Measurements from ENCODE around the gene TLE1.

Gene TLE1

GRCh38 chr9:81686614-81687520 lies 2.5 kb downstream of the TLE1 start:
- peak; percentile 35 for DNase-seq

GRCh38 chr9:81685763-81686613 lies 3.4 kb downstream of the TLE1 start:
- no peak for DNase-seq

GRCh38 chr9:81684635-81685034 lies 4.7 kb downstream of the TLE1 start:
- DNase-seq, result no peak

GRCh38 chr9:81683704-81684103 lies 5.6 kb downstream of the TLE1 start:
- no peak for DNase-seq

GRCh38 chr9:81683238-81683637 lies 6.1 kb downstream of the TLE1 start:
- DNase-seq, result no peak

GRCh38 chr9:81682797-81683196 lies 6.5 kb downstream of the TLE1 start:
- DNase-seq, result no peak

- no peak for DNase-seq
Observed at GRCh38 chr9:81682177-81682576, 7.2 kb downstream of the TLE1 start.

GRCh38 chr9:81680506-81680905 lies 8.8 kb downstream of the TLE1 start:
- DNase-seq, result no peak

GRCh38 chr9:81680006-81680405 lies 9.3 kb downstream of the TLE1 start:
- DNase-seq, result no peak

- DNase-seq, result no peak
Observed at GRCh38 chr9:81678088-81678487, 11.3 kb downstream of the TLE1 start.

- no peak for DNase-seq
Observed at GRCh38 chr9:81676395-81676794, 13.0 kb downstream of the TLE1 start.

GRCh38 chr9:81673310-81673709 lies 16.0 kb downstream of the TLE1 start:
- DNase-seq, result no peak

GRCh38 chr9:81671880-81672280 lies 17.5 kb downstream of the TLE1 start:
- DNase-seq, result no peak

- no peak for DNase-seq
Observed at GRCh38 chr9:81669866-81670265, 19.5 kb downstream of the TLE1 start.

- no peak for DNase-seq
Observed at GRCh38 chr9:81669041-81669651, 20.2 kb downstream of the TLE1 start.

GRCh38 chr9:81666123-81666522 lies 23.2 kb downstream of the TLE1 start:
- no peak for DNase-seq

- no peak for DNase-seq
Observed at GRCh38 chr9:81665322-81665871, 23.9 kb downstream of the TLE1 start.

- no peak for DNase-seq
Observed at GRCh38 chr9:81664638-81665222, 24.6 kb downstream of the TLE1 start.

- DNase-seq, result no peak
Observed at GRCh38 chr9:81661339-81661738, 28.0 kb downstream of the TLE1 start.

GRCh38 chr9:81656871-81657337 lies 32.4 kb downstream of the TLE1 start:
- no peak for DNase-seq

GRCh38 chr9:81656004-81656403 lies 33.3 kb downstream of the TLE1 start:
- no peak for DNase-seq

GRCh38 chr9:81653240-81653639 lies 36.1 kb downstream of the TLE1 start:
- DNase-seq, result no peak

All from activated gamma-delta T cell treated with Interleukin-2 at 50 U/mL for 16 hours (primary cell).